ENCODE measurements around the gene SLC7A6OS. TPM values are rescaled to one million over a fixed set of nuclear protein-coding genes. Genes with fewer than 3 reads are reported as not detected.

Gene SLC7A6OS
- total RNA-seq, 1 experiment from 2014 or later: 16.0 TPM

DNA sequence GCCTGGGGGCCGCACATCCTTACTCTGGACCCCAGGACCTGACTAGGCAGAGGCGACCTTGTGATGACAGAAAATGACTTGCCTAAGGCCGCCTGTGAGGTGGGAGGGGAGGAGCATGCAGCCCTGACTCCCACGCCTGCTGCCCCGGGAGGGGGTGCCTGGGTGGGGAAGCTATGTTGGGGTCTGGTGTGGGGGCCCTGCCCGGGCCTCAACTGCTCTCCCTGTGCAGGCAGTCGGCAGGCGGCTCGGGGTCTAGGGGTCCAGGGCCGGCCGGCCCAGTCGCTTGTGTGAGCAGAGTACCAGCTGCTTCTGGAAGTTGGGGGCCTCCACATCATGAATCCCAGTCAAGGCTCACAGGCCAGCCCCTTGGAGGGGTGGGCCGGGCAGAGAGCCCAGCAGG lies 48.2 kb upstream of the SLC7A6OS start:
- no peaks in the 10 kb centered on the region for H3K27me3 ChIP-seq (ENCODE audit: control insufficient read depth, insufficient read depth, low read length)
- no peaks in the 10 kb centered on the region for H3K4me1 ChIP-seq (ENCODE audit: control insufficient read depth, insufficient read depth, low read length)
- DNase-seq (ENCODE audit: low read depth, low spot score) (no peak), ATAC-seq (no peak)
- H3K27ac ChIP-seq (ENCODE audit: low read length): no peak overlapping the region
- TF ChIP-seq TCF7L2 (IDR thresholded peaks at IDR 0.05; ENCODE audit: low read depth, low read length): no peak
- no TSS peak for BruUV-seq (replicated peaks)
- POLR2A ChIA-PET: no interaction called here
- CTCF ChIA-PET: no interaction called here
- H3K9me3 ChIP-seq (ENCODE audit: control insufficient read depth, insufficient read depth, low read depth, low read length): no peaks in the 10 kb centered on the region
- in situ Hi-C loops (cut with HindIII; ENCODE audit: low pct_unique_long_range_greater_than_20kb, low sequenced_read_pairs) (no loop called here), intact Hi-C loops (cut with micrococcal nuclease; ENCODE audit: unreplicated experiment) (no loop called here)
- no peaks in the 10 kb centered on the region for H3K36me3 ChIP-seq (ENCODE audit: control insufficient read depth, insufficient read depth, low read length)
- H3K4me3 ChIP-seq (ENCODE audit: low read depth in 2 of 2, low read length in 2 of 2): no peak overlapping the region

DNA sequence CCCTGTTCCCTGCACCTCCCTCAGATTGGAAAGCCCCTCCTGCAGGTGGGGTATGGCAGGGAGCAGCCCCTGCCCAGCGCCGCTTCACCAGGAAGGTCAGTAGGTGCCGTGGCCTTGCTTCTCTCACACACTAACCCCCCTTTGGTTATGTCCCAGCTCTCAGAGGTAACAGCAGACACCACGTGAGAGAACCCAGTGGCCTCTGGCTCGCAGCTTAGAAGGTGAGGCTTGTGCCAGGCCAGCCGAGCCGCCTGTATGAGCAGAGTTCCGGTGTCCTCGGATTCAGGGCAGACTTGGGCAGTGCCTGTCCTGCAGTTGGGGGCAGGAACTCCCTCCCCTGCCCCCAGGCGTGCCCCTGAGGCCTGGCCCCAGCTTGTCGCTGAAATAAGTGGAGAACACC lies 47.2 kb upstream of the SLC7A6OS start:
- H3K4me1 ChIP-seq (ENCODE audit: control insufficient read depth, insufficient read depth, low read length): no peaks in the 10 kb centered on the region
- BruUV-seq (replicated peaks): no TSS peak
- no peak for TF ChIP-seq POLR2AphosphoS5 (IDR thresholded peaks at IDR 0.05; ENCODE audit: low read depth, low read length)
- TF ChIP-seq SIN3A (IDR thresholded peaks at IDR 0.05; ENCODE audit: borderline replicate concordance, insufficient read depth, low read depth, low read length): no peak
- TF ChIP-seq CTCF (IDR thresholded peaks at IDR 0.05): no peak
- no peak for TF ChIP-seq TCF7L2 (IDR thresholded peaks at IDR 0.05; ENCODE audit: low read depth, low read length)
- no peak for TF ChIP-seq REST (IDR thresholded peaks at IDR 0.05; ENCODE audit: insufficient read depth in 1 of 2, low read depth in 2 of 2, low read length in 1 of 2)
- DNase-seq (ENCODE audit: low read depth, low spot score) (no peak), ATAC-seq (no peak)
- no peak overlapping the region for H3K4me3 ChIP-seq (ENCODE audit: low read depth in 2 of 2, low read length in 2 of 2)
- H3K27me3 ChIP-seq (ENCODE audit: control insufficient read depth, insufficient read depth, low read length): no peaks in the 10 kb centered on the region
- no peaks in the 10 kb centered on the region for H3K36me3 ChIP-seq (ENCODE audit: control insufficient read depth, insufficient read depth, low read length)
- in situ Hi-C loops (cut with HindIII; ENCODE audit: low pct_unique_long_range_greater_than_20kb, low sequenced_read_pairs): no loop called here
- CTCF ChIA-PET: no interaction called here
- no peaks in the 10 kb centered on the region for H3K9me3 ChIP-seq (ENCODE audit: control insufficient read depth, insufficient read depth, low read depth, low read length)
- intact Hi-C loops (cut with micrococcal nuclease; ENCODE audit: unreplicated experiment): no loop called here
- no peak overlapping the region for H3K27ac ChIP-seq (ENCODE audit: low read length)
- POLR2A ChIA-PET: no interaction called here

DNA sequence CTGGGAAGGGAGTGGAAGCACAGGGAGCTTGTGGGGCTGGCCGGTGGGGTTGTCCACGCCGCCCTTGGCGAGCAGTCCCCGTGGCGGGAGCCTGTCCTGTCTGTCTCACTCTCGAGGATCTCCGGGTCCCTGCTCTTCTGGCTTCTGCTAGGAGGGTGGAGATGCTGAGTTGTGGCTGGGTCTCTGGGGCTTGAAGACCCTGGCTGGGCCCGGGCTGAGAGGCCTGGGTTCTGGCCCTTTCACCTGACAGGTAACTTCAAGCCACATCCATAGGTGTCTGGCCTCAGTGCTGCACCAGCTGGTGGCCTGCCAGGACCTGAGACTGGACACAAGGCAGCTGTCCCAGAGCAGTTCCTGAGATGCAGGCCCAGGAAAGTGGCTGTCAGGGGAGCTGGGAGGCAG lies 46.8 kb upstream of the SLC7A6OS start:
- DNase-seq (ENCODE audit: low read depth, low spot score) (no peak), ATAC-seq (no peak)
- POLR2A ChIA-PET: no interaction called here
- CTCF ChIA-PET: no interaction called here
- no peak overlapping the region for H3K4me3 ChIP-seq (ENCODE audit: low read depth in 2 of 2, low read length in 2 of 2)
- H3K27ac ChIP-seq (ENCODE audit: low read length): no peak overlapping the region
- H3K27me3 ChIP-seq (ENCODE audit: control insufficient read depth, insufficient read depth, low read length): no peaks in the 10 kb centered on the region
- H3K4me1 ChIP-seq (ENCODE audit: control insufficient read depth, insufficient read depth, low read length): no peaks in the 10 kb centered on the region
- no peaks in the 10 kb centered on the region for H3K9me3 ChIP-seq (ENCODE audit: control insufficient read depth, insufficient read depth, low read depth, low read length)
- TF ChIP-seq TCF7L2 (IDR thresholded peaks at IDR 0.05; ENCODE audit: low read depth, low read length): no peak
- TF ChIP-seq SIN3A (IDR thresholded peaks at IDR 0.05; ENCODE audit: borderline replicate concordance, insufficient read depth, low read depth, low read length): no peak
- no peak for TF ChIP-seq CTCF (IDR thresholded peaks at IDR 0.05)
- no peak for TF ChIP-seq POLR2AphosphoS5 (IDR thresholded peaks at IDR 0.05; ENCODE audit: low read depth, low read length)
- no peak for TF ChIP-seq REST (IDR thresholded peaks at IDR 0.05; ENCODE audit: insufficient read depth in 1 of 2, low read depth in 2 of 2, low read length in 1 of 2)
- in situ Hi-C loops (cut with HindIII; ENCODE audit: low pct_unique_long_range_greater_than_20kb, low sequenced_read_pairs): no loop called here
- intact Hi-C loops (cut with micrococcal nuclease; ENCODE audit: unreplicated experiment): no loop called here
- no TSS peak for BruUV-seq (replicated peaks)
- H3K36me3 ChIP-seq (ENCODE audit: control insufficient read depth, insufficient read depth, low read length): no peaks in the 10 kb centered on the region
